ENCODE data around the gene HRH2.

Gene HRH2

DNA sequence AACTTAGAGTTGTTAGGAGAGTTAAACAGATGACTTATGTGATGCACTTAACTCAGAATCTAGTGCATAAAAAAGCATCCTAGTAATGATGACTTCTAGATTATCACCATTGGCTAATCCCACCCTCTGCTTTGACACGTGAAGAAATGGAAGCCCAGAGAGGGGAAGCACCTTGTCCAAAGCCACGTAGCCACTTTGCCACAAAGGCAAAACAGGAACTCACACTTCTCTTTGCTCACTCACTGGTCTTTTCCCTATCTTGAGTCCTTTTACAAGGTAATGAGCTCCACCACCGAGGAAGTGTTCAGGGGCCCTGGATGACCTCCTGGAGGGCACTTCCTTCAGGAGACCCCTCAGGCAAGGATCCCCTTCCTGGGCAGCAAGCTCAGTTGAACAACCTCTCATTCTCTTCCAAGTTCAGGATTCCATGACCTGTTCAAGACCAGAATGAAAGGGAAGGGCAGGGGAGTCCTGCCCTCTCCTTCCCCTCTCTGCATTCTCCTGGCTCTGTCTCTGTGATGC lies 89.7 kb downstream of the HRH2 start:
- in situ Hi-C loops (cut with MboI; ENCODE audit: low pct_unique_long_range_greater_than_20kb, low sequenced_read_pairs, unreplicated experiment), result loop anchor here (25.0 kb wide), 1 partner anchor 840 kb away; no protein-coding TSS in a partner anchor
- TF ChIP-seq CTCF (IDR thresholded peaks at IDR 0.05; ENCODE audit: extremely low read depth, insufficient read depth, missing control alignments), result no peak
- DNase-seq (ENCODE audit: low spot score), result no peak

- in situ Hi-C loops (cut with MboI; ENCODE audit: low pct_unique_long_range_greater_than_20kb, low sequenced_read_pairs, unreplicated experiment), result loop anchor here (25.0 kb wide), 1 partner anchor 839 kb away; no protein-coding TSS in a partner anchor
- TF ChIP-seq CTCF (IDR thresholded peaks at IDR 0.05; ENCODE audit: extremely low read depth, insufficient read depth, missing control alignments), result no peak
- no peak for DNase-seq (ENCODE audit: low spot score)
Observed at GRCh38 chr5:175748650-175749049, 90.8 kb downstream of the HRH2 start.

DNA sequence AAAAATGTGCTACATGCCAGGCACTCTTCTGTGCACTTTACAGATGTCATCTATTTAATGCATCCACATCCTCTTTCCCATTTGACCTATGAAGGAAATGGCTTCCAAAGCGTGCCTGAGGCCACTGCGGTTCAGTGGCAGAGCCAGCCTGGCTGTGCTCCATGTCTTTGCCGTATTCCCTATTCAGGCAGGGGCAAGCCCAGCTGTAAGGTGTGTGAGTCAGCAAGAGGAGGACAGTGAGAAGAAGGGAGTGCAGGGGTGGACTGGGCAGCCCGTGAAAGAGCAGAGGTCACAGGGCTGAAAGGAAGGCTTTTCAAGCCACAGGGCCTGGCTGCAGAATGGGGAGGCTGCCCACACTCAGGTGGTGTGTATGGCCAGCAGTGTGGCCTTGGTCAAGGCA lies 91.7 kb downstream of the HRH2 start:
- in situ Hi-C loops (cut with MboI; ENCODE audit: low pct_unique_long_range_greater_than_20kb, low sequenced_read_pairs, unreplicated experiment), result loop anchor here (25.0 kb wide), 1 partner anchor 838 kb away; no protein-coding TSS in a partner anchor
- TF ChIP-seq CTCF (IDR thresholded peaks at IDR 0.05; ENCODE audit: extremely low read depth, insufficient read depth, missing control alignments), result no peak
- DNase-seq (ENCODE audit: low spot score), result no peak

DNA sequence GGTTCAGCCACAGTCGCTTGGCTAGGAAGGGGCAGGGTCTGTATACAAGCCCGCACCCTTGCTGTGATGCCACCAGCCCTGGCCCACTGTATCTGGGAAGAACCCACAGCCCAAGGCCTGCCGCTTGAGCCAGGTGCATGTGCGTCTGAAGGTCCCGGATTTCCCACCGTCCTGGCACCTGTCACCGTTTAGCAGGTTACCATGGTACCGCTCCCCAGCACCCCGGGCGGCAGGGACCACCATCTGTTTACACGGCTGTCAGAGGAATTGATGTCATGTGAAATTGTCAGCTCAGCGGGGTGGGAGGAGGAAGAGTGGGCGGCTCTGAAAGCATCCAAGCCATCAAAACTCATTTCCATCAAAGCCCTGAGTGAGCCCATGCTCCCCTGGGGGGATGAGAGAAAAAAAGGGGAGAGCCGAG lies 92.7 kb downstream of the HRH2 start:
- in situ Hi-C loops (cut with MboI; ENCODE audit: low pct_unique_long_range_greater_than_20kb, low sequenced_read_pairs, unreplicated experiment), result no loop called here
- no peak for TF ChIP-seq CTCF (IDR thresholded peaks at IDR 0.05; ENCODE audit: extremely low read depth, insufficient read depth, missing control alignments)
- no peak for DNase-seq (ENCODE audit: low spot score)

- no peak for DNase-seq (ENCODE audit: low spot score)
- in situ Hi-C loops (cut with MboI; ENCODE audit: low pct_unique_long_range_greater_than_20kb, low sequenced_read_pairs, unreplicated experiment), result no loop called here
- no peak for TF ChIP-seq CTCF (IDR thresholded peaks at IDR 0.05; ENCODE audit: extremely low read depth, insufficient read depth, missing control alignments)
Observed at GRCh38 chr5:175751369-175751768, 93.5 kb downstream of the HRH2 start.

GRCh38 chr5:175752826-175753535 lies 95.1 kb downstream of the HRH2 start:
- DNase-seq (ENCODE audit: low spot score), result no peak
- no peak for TF ChIP-seq CTCF (IDR thresholded peaks at IDR 0.05; ENCODE audit: extremely low read depth, insufficient read depth, missing control alignments)
- in situ Hi-C loops (cut with MboI; ENCODE audit: low pct_unique_long_range_greater_than_20kb, low sequenced_read_pairs, unreplicated experiment), result no loop called here

Data from GM13977 (cell line).